ENCODE measurements around the gene MRPL33.

Gene MRPL33

GRCh38 chr2:27730261-27730662 lies 41.3 kb upstream of the MRPL33 start:
- Histone ChIP-seq H3K36me3 (ENCODE audit: control insufficient read depth in 1 of 2, insufficient read depth in 2 of 2, low read length in 2 of 2) (no peaks in the 10 kb centered on the region), H3K9ac (ENCODE audit: low read depth in 1 of 2, low read length in 2 of 2) (no peak overlapping the region), H3K27ac (ENCODE audit: low read depth, low read length) (peak overlapping the region; percentile 30), H3K27me3 (ENCODE audit: control insufficient read depth in 1 of 2, insufficient read depth in 2 of 2, low read length in 2 of 2) (no peaks in the 10 kb centered on the region), H3K4me3 (ENCODE audit: low read depth in 1 of 2, low read length in 2 of 2) (no peak overlapping the region), H3K4me1 (ENCODE audit: control insufficient read depth in 1 of 2, insufficient read depth in 2 of 2, low read length in 2 of 2) (peaks cover 26 to 38% of the 10 kb centered on the region in 2 donors), H3K9me3 (ENCODE audit: control insufficient read depth in 1 of 2, low read length in 2 of 2) (no peaks in the 10 kb centered on the region)

GRCh38 chr2:27730980-27731691 lies 40.4 kb upstream of the MRPL33 start:
- no peak overlapping the region for H3K9ac ChIP-seq (ENCODE audit: low read depth in 1 of 2, low read length in 2 of 2)
- H3K27me3 ChIP-seq (ENCODE audit: control insufficient read depth in 1 of 2, insufficient read depth in 2 of 2, low read length in 2 of 2) = no peaks in the 10 kb centered on the region
- no peak overlapping the region for H3K27ac ChIP-seq (ENCODE audit: low read depth, low read length)
- H3K4me1 ChIP-seq (ENCODE audit: control insufficient read depth in 1 of 2, insufficient read depth in 2 of 2, low read length in 2 of 2) = peaks cover 32 to 43% of the 10 kb centered on the region in 2 donors
- H3K4me3 ChIP-seq (ENCODE audit: low read depth in 1 of 2, low read length in 2 of 2) = no peak overlapping the region
- H3K9me3 ChIP-seq (ENCODE audit: control insufficient read depth in 1 of 2, low read length in 2 of 2) = no peaks in the 10 kb centered on the region
- no peaks in the 10 kb centered on the region for H3K36me3 ChIP-seq (ENCODE audit: control insufficient read depth in 1 of 2, insufficient read depth in 2 of 2, low read length in 2 of 2)

- Histone ChIP-seq H3K4me3 (ENCODE audit: low read depth in 1 of 2, low read length in 2 of 2) (no peak overlapping the region), H3K4me1 (ENCODE audit: control insufficient read depth in 1 of 2, insufficient read depth in 2 of 2, low read length in 2 of 2) (peaks cover 37 to 54% of the 10 kb centered on the region in 2 donors), H3K27me3 (ENCODE audit: control insufficient read depth in 1 of 2, insufficient read depth in 2 of 2, low read length in 2 of 2) (no peaks in the 10 kb centered on the region), H3K9ac (ENCODE audit: low read depth in 1 of 2, low read length in 2 of 2) (no peak overlapping the region), H3K36me3 (ENCODE audit: control insufficient read depth in 1 of 2, insufficient read depth in 2 of 2, low read length in 2 of 2) (no peaks in the 10 kb centered on the region), H3K9me3 (ENCODE audit: control insufficient read depth in 1 of 2, low read length in 2 of 2) (no peaks in the 10 kb centered on the region), H3K27ac (ENCODE audit: low read depth, low read length) (no peak overlapping the region)
Measured at GRCh38 chr2:27734305-27734704, 37.2 kb upstream of the MRPL33 start.

- peak overlapping the region; percentile 75 for H3K27ac ChIP-seq (ENCODE audit: low read depth, low read length)
- no peaks in the 10 kb centered on the region for H3K9me3 ChIP-seq (ENCODE audit: control insufficient read depth in 1 of 2, low read length in 2 of 2)
- H3K4me3 ChIP-seq (ENCODE audit: low read depth in 1 of 2, low read length in 2 of 2) = peak overlapping the region; percentile 73 to 82
- no peaks in the 10 kb centered on the region for H3K27me3 ChIP-seq (ENCODE audit: control insufficient read depth in 1 of 2, insufficient read depth in 2 of 2, low read length in 2 of 2)
- H3K9ac ChIP-seq (ENCODE audit: low read depth in 1 of 2, low read length in 2 of 2) = peak overlapping the region; percentile 67 to 78
- peaks cover 29 to 43% of the 10 kb centered on the region in 2 donors for H3K4me1 ChIP-seq (ENCODE audit: control insufficient read depth in 1 of 2, insufficient read depth in 2 of 2, low read length in 2 of 2)
- no peaks in the 10 kb centered on the region for H3K36me3 ChIP-seq (ENCODE audit: control insufficient read depth in 1 of 2, insufficient read depth in 2 of 2, low read length in 2 of 2)
Measured at GRCh38 chr2:27735263-27735904, 36.1 kb upstream of the MRPL33 start.

GRCh38 chr2:27736031-27736889 lies 35.3 kb upstream of the MRPL33 start:
- Histone ChIP-seq H3K9ac (ENCODE audit: low read depth in 1 of 2, low read length in 2 of 2) (peak overlapping the region; percentile 10 to 78), H3K9me3 (ENCODE audit: control insufficient read depth in 1 of 2, low read length in 2 of 2) (no peaks in the 10 kb centered on the region), H3K36me3 (ENCODE audit: control insufficient read depth in 1 of 2, insufficient read depth in 2 of 2, low read length in 2 of 2) (no peaks in the 10 kb centered on the region), H3K27me3 (ENCODE audit: control insufficient read depth in 1 of 2, insufficient read depth in 2 of 2, low read length in 2 of 2) (no peaks in the 10 kb centered on the region), H3K27ac (ENCODE audit: low read depth, low read length) (peak overlapping the region; percentile 71), H3K4me3 (ENCODE audit: low read depth in 1 of 2, low read length in 2 of 2) (peak overlapping the region; percentile 73 to 82), H3K4me1 (ENCODE audit: control insufficient read depth in 1 of 2, insufficient read depth in 2 of 2, low read length in 2 of 2) (peaks cover 29 to 42% of the 10 kb centered on the region in 2 donors)

GRCh38 chr2:27736890-27737204 lies 34.7 kb upstream of the MRPL33 start:
- Histone ChIP-seq H3K9me3 (ENCODE audit: control insufficient read depth in 1 of 2, low read length in 2 of 2) (no peaks in the 10 kb centered on the region), H3K36me3 (ENCODE audit: control insufficient read depth in 1 of 2, insufficient read depth in 2 of 2, low read length in 2 of 2) (no peaks in the 10 kb centered on the region), H3K4me3 (ENCODE audit: low read depth in 1 of 2, low read length in 2 of 2) (no peak overlapping the region), H3K27ac (ENCODE audit: low read depth, low read length) (no peak overlapping the region), H3K9ac (ENCODE audit: low read depth in 1 of 2, low read length in 2 of 2) (no peak overlapping the region), H3K27me3 (ENCODE audit: control insufficient read depth in 1 of 2, insufficient read depth in 2 of 2, low read length in 2 of 2) (no peaks in the 10 kb centered on the region), H3K4me1 (ENCODE audit: control insufficient read depth in 1 of 2, insufficient read depth in 2 of 2, low read length in 2 of 2) (peaks cover 29 to 42% of the 10 kb centered on the region in 2 donors)

- no peaks in the 10 kb centered on the region for H3K27me3 ChIP-seq (ENCODE audit: control insufficient read depth in 1 of 2, insufficient read depth in 2 of 2, low read length in 2 of 2)
- peak overlapping the region; percentile 30 for H3K27ac ChIP-seq (ENCODE audit: low read depth, low read length)
- H3K9ac ChIP-seq (ENCODE audit: low read depth in 1 of 2, low read length in 2 of 2) = peak overlapping the region in 1 of 2 donors; percentile 40
- no peaks in the 10 kb centered on the region for H3K36me3 ChIP-seq (ENCODE audit: control insufficient read depth in 1 of 2, insufficient read depth in 2 of 2, low read length in 2 of 2)
- H3K4me3 ChIP-seq (ENCODE audit: low read depth in 1 of 2, low read length in 2 of 2) = no peak overlapping the region
- H3K4me1 ChIP-seq (ENCODE audit: control insufficient read depth in 1 of 2, insufficient read depth in 2 of 2, low read length in 2 of 2) = peaks cover 29 to 42% of the 10 kb centered on the region in 2 donors
- no peaks in the 10 kb centered on the region for H3K9me3 ChIP-seq (ENCODE audit: control insufficient read depth in 1 of 2, low read length in 2 of 2)
Measured at GRCh38 chr2:27737676-27738348, 33.7 kb upstream of the MRPL33 start.

GRCh38 chr2:27738349-27739057 lies 33.0 kb upstream of the MRPL33 start:
- H3K9ac ChIP-seq (ENCODE audit: low read depth in 1 of 2, low read length in 2 of 2) = peak overlapping the region in 1 of 2 donors; percentile 40
- H3K27ac ChIP-seq (ENCODE audit: low read depth, low read length) = peak overlapping the region; percentile 20
- H3K27me3 ChIP-seq (ENCODE audit: control insufficient read depth in 1 of 2, insufficient read depth in 2 of 2, low read length in 2 of 2) = no peaks in the 10 kb centered on the region
- H3K36me3 ChIP-seq (ENCODE audit: control insufficient read depth in 1 of 2, insufficient read depth in 2 of 2, low read length in 2 of 2) = no peaks in the 10 kb centered on the region
- H3K4me3 ChIP-seq (ENCODE audit: low read depth in 1 of 2, low read length in 2 of 2) = no peak overlapping the region
- peaks cover 29 to 42% of the 10 kb centered on the region in 2 donors for H3K4me1 ChIP-seq (ENCODE audit: control insufficient read depth in 1 of 2, insufficient read depth in 2 of 2, low read length in 2 of 2)
- H3K9me3 ChIP-seq (ENCODE audit: control insufficient read depth in 1 of 2, low read length in 2 of 2) = no peaks in the 10 kb centered on the region

GRCh38 chr2:27739058-27739373 lies 32.5 kb upstream of the MRPL33 start:
- Histone ChIP-seq H3K27me3 (ENCODE audit: control insufficient read depth in 1 of 2, insufficient read depth in 2 of 2, low read length in 2 of 2) (no peaks in the 10 kb centered on the region), H3K9me3 (ENCODE audit: control insufficient read depth in 1 of 2, low read length in 2 of 2) (no peaks in the 10 kb centered on the region), H3K27ac (ENCODE audit: low read depth, low read length) (no peak overlapping the region), H3K36me3 (ENCODE audit: control insufficient read depth in 1 of 2, insufficient read depth in 2 of 2, low read length in 2 of 2) (no peaks in the 10 kb centered on the region), H3K4me3 (ENCODE audit: low read depth in 1 of 2, low read length in 2 of 2) (no peak overlapping the region), H3K4me1 (ENCODE audit: control insufficient read depth in 1 of 2, insufficient read depth in 2 of 2, low read length in 2 of 2) (peaks cover 29 to 42% of the 10 kb centered on the region in 2 donors), H3K9ac (ENCODE audit: low read depth in 1 of 2, low read length in 2 of 2) (no peak overlapping the region)

Data from duodenal mucosa (tissue), 2 donors.